HG03064 (cell line): ENCODE measurements around the gene TRIM26.

Experiments
- ATAC-seq: cut with Tn5 transposase; IDR thresholded peaks from one replicate; pipeline ENCODE4 v1.9.1; 2021; ENCODE audit warnings: low read depth; ENCODE audit not compliant: unreplicated experiment

TRIM26 gene

DNA sequence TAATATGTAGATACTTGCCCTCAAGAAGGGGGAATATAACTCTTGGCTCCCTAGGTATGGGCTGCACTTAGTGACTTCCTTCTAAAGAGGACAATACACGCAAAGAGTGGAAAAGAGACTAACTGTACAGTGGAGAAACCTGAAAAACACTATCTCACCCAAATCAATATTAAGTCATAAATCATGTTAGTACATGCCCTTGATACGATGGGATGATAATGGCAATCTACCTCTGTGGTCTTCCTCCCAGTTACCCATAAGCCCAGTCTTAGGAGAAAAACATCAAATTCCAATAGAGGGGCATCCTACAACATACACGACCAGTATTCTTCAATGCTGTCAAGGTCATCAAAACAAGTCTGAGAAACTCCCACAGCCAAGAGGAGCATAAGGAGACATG, 1.3 kb downstream of the TRIM26 start:
- ATAC-seq: no peak

DNA sequence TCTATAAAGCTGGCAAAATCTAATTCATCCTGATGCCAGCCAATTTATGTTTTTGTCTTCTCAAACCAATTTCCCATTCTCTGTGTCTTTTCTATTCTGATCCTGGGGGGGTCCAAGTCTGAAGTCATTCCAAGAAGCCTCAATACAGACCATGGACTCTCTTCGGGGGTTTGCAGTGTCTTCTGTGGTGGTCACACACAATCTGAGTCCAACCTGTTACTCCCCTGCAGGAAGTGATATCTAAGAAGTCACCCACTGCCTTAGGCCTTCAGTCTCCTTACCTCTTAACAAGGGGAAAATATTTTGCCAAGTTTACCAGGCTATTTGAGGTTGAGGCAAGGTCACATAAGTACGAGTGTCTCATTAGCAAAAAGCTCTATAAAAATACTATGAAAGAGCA, 1.9 kb downstream of the TRIM26 start:
- no peak for ATAC-seq

DNA sequence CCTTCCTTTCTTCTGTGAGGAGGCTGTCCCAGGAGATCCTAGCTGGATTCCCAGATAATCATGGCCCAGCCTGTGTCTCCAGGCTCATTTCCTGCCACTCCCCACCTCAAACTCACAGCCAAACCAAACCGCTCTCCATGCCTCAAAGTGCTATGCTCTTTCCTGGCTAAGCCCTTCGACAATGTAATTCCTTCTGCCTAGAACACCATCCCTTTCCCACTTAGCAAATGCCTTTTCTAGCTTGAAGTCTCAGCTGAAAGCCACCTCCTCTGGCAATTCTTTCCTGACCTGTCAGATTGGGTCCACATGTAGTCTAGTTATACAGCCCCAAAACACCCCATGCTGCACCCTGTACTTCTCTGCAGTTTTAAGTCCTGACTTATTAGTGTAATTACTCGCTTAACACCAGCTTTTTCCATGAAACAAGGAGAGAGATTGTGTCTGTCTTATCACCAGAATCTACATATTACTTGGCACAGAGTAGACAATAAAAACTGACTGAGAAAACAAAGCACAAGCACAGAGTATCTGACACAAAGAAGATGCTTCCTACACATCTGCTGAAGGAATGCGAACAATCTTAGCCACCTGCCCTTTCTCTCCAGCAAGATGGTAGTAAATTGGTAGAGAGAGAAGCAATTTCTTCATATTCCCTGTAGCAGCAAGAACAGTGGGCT, 5.4 kb downstream of the TRIM26 start:
- ATAC-seq: no peak

DNA sequence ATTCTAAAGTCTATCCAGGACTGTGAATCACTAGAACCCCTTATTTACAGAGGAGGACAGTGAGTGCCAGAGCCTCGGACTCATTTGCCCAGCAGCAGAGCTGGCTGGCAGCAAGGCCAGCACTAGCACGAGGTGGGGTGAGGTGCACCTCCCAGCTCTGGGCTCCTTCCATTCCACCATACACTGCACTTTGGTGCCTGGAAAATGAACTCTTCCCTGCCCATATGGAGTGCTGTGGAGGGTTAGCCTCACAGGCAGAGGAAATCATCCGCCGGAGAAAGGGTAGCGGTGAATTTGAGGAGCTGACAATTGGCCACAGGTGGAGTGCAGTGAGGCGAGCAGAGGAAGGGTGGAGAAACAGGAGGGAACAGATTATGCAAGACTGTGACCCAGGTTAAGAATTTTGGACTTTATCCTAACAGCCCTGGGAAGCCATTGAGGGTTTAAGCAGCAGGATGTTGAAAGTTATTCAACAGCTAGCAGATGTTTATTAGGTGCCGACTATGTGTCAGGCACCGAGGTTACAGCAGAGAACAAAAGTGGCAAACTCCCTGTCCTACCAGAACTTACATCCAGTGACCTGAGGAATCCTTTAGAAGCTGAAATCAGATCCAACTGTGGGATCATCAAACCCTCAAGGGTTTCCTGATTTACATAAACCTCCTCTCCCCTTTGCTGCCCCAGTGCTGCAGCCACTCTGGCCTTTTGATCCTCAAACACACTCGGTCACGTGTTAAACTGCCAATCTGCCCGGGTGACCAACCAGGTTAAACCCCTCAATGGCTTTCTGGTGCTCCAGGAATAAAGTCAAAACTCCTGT, 6.2 kb downstream of the TRIM26 start:
- ATAC-seq: no peak

DNA sequence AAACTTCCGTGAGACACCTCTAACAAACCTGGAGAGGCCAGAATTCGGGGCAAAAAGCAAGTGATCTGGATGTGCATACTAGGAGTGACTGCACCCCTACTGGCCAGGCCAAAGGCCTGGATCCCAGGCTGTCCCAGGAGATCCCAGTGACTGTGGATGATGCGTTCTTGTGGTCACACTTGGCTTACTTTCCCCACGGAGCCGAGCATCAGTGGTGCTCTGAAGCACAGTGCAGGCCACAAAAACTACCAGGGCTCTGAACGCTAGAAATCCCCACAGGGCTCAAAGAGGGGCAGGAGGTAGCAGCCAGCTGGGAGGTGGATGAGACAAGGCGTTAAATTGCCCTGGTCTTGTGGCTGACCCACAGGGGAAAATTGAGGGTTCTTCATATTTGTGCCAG, 7.1 kb downstream of the TRIM26 start:
- no peak for ATAC-seq

DNA sequence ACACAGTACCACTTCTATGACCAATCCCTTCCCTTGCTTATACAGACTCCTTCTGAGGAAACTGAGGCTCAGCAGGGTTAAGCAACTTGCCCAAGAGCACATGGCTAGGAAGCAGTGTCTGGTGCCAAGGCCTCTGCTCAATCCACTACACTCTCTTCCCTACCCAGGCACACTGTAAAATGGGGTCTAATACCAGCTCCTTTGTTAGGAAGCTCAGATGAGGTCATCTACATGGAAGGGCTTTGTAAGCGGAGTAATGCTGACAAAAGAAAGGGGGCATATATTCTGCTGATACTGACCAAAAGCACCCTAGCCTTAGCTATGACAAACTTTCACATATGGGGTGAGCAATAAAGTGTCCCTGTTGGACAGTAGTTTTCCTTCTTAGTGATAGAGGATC, 9.1 kb downstream of the TRIM26 start:
- no peak for ATAC-seq

DNA sequence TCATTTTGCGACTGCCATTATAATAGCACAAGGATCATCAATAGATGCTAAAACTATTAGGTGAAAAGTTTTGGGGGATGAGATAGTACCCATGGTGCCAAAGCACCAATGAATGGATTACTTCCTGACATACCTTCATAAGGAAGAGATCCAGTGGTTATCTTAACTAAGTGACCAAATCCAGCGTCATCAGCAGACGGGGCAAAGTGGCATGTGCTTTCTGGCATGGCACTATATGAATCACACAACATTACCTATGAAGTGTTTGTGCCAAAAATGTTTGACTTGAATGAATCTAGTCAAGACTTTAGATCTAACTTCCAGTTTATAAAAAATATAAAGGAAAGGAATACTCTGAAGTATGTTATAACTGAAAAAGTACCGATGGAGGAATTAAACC, 10.8 kb downstream of the TRIM26 start:
- ATAC-seq: no peak

DNA sequence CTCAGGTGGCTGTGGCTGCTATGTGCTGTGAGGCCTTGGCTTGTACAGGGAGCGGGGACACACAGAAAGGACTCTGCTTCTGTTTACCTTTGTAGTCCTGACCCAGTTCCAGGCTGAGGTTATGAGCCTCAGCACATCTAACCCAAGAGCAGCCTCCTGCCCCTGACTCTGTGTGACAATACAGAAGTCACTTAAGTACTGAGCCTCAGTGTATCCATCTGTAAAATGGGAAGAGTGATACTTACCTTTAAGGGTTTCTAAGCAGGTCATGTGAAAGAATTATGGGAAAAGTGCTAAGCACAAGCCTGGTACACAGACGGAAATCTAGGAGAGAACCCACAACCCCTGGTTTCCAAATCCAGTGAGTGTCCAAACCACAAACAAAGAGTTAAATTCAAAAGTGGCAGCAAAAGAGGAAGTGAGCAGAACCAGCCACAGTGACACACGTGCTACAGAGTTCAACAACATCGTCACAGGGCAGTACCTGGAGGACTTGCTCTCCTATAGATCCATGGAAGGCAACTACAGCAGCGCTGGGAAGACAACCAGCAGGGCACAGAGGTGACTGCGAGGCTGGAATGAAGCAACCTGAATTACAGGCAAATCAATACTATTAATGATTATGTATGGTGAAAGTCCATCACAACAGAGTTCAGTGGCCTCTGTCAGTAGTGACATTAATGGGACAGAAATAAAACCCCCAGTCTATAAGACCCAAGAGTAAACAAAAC, 12.5 kb downstream of the TRIM26 start:
- ATAC-seq: no peak

DNA sequence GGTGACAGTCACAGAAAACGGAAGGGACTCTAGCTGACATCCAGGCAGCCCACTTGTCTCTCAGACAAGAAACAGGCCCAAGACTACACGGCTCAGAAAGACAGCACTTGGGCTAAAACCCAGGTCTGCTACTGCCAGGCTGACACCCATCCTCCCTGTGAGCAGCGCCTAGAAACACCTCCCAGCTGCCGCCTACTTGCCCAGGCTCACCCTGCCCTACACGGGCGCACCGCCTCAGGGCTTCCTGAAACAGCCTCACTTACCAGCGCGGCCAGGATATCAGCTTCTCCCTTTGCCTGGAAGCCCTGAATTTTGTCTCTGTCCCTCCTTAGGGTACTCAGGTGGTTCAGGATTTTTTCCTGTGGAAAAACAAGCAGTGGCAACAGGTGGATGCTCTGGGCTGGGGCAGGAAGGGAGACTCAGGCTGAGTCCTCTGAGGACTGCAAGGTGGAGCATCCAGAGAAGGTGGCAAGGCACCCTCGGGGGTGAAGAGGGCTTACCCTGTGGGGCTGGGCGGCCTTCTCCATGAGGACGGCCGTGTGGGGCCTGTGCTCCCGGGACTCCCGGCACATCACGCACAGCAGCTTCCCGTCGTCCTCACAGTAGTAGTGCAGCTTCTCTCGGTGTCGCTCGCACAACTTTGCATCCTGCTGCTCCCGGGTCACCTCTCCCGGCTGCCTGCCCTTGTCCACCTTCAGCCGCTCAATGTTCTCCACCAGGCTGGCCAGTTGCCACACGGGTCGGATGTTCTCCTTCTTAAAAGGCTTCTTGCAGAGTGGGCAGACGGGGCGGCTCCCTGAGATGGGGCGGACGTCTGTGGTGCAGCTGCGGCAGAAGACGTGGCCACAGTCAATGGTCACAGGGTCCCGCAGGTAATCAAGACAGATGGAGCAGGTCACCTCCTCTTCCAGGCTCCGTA, 14.8 kb downstream of the TRIM26 start:
- no peak for ATAC-seq

DNA sequence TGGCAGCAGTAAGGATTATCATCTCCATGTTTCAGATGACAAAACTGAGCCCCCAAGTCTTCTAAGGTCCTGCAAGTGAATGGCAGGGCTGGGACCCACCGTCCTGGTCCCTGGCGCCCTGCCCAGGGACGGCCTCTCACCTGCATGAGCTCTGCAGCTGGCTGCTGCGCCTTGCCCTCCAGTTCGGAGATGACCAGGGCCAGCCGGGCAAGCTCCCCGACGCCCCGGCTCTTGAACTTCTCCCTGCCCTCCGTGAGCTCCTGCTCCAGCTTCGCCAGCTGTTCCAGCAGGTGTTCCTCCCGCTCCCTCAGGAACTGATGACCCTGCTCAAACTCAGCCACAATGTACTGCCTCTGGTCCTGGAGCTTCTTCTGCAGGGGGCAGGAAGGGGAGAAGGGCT, 16.8 kb downstream of the TRIM26 start:
- no peak for ATAC-seq

DNA sequence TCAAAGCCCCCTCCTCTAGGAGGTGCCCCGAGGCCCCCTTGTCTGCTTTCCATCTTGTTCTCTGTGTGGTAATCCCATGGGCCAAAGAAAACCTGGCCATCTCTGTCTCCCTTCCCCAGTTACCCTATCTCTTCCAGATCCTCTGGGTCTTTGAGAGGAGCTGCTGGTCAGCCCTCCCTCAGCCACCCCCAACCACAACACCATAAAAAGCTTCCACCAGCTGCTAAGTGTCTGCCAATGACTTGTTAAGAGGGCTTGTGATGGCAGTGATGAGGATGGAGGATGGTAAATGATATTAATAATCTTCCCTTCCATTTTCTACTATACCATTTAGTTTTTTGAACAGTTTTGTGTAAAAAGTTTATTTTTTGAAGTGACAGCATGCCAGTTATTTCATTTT, 17.3 kb downstream of the TRIM26 start:
- ATAC-seq: no peak

DNA sequence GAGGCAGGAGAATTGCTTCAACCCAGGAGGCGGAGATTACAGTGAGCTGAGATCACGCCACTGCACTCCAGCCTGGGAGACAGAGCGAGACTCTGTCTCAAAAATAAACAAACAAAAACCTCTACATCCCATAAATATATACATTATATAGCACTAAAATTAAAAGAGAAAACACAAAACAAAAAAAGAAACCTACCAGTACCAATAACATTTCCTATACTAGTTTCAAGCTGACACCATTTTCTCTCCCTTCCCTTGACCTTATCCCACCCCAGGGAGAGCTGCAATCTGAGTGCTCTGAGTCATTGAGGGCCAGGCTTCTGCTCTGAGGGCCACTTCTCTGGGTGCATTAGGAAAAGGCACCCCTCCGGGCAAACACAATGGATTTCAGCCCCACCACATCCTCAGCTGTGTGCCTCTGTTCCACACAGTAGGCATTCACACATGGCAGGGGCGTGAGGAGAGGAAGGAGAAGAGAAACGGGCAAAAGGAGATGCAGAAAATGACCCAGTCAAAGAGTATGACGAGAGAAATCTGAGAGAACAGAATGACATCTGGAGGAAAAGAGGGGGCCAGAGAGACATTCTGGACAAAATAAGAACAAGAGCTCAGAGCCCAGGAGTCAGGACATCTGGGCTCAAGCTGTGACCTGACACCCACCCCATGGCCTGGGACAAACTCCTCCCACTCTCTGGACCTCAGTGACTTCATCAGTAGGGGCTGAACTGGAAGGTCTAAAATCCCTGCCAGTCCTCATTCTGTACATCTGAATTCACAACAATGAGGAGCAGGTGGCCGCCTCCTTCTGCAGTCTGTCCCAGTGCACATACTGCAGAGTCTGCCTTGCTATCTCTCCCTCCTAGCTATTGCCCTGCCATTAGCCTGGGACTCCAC, 18.2 kb downstream of the TRIM26 start:
- ATAC-seq: no peak

DNA sequence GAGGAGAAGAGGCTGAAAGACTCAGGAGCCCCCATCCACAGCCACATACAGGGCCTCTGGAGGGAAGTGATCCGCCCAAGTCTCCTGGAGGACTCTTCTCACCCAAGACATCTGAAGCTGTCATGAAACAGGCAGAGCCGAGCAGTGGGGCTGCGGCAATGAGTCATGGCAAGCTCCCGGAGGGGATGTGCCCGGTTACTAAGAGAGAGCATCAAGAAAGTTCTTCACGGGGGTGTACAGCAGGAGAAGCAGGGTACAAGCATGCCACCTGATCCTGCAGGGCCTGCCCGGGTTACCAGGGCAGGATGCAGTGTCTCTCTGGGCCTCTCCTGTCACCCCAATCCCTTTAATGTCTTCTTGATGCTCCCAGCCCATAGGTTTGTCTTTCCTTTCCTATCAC, 21.1 kb downstream of the TRIM26 start:
- ATAC-seq: no peak

DNA sequence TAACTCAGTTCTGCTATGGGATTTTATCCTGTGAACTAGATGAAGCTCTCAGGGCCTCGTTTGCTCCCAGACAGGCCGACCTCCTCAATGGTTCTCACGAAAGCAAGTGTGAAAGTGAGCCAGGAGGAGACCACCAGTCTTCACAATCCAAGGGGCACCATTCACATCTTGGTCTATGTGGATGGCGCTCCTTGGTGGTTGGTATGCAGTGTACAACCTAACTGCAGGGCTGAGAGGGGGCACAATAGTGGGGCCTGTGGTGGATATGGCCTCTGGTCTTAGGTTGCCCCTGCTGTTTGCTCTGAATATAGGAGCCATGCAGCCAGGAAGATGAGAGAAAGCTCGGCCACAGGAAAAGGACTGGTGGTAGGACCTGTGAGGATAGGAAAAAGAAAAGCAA, 24.7 kb downstream of the TRIM26 start:
- ATAC-seq: no peak

DNA sequence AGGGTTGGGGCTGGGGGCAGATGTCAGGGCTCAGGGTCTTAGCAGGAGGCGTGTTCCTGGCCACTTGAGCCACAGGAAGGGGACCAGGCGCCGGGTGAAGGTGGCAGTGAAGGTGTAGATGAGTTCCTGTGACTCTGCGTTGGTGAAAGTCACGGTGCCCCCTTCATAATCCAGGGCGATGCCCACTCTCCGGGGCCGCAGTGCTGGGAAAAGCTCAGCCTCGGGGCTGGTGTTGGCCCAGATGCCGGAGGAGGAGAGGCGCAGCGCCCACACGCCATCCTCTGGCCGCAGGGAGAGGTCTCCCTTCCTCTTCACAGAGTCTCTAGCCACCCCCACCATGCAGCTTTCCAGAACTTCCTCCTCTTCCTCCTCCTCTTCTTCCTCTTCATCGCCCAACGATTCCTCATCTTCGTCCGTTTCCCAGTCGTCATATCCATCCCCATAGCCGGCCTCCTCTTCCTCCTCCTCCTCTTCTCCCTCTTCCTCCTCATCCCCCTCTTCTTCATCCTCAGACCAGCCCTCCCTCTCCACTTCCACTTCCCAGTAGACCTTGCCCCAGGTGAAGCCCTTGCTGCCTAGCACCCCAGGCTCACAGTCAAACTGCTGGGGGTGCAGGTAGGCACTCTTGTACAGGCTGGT, 27.2 kb downstream of the TRIM26 start:
- no peak for ATAC-seq

DNA sequence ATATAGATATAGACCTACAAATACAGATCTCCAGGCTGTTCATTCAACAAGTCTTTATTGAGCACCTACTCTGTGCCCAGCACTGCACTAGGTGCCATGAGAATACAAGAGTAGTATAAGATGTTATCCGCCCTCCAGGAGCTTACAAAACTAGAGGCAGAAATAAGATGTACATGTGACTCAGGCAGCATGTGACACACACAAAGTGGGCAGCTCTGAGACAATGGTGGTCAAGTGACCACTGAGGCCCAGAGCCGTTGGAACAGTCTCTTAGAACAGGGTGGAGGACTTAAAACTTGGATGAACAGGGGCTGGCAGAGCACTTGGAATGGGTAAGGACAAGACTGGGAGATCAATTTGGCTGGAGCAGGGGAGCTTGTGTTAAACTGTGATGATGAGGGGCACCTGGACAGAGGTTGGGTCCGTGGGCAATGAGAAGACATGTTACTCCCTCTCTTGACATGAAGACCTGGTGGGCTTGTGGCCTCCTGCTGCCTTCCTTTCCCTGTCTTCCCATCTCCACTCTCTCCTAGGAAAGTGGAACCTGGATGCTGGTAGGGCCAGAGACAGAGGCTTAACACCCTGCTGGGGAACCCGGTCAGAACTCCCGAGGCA, 28.7 kb downstream of the TRIM26 start:
- no peak for ATAC-seq

DNA sequence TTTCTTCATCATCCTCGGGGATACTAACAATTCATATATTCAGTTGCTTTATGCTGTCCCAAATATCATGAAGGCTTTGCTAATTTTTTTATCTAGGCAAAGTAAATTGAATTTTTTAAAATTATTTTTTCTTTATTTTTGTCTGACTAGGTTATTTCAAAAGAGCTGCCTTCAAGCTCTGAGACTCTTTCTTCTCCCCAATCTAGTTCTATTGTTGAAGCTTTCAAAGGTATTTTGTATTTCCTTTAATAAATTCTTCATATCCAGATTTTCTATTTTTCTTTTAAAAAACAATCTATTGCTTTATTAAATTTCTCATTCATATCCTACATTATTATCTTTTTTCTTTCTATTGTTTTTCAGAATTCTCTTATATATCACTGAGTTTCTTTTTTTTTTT, 33.1 kb downstream of the TRIM26 start:
- no peak for ATAC-seq

DNA sequence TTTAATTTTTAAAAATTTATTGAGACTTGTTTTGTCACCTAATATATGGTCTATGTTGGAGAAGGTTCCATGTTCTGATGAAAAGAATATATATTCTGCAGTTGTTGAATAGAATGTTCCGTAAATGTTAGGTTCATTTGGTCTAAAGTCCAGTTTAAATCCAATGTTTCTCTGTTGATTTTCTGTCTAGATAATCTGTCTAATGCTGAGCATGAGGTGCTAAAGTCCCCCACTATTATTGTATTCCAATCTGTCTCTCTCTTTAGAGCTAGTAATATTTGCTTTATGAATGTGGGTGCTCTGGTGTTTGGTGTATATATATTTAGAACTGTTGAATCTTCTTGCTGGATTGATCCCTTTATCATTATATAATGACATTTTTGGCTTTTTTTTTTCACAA, 34.4 kb downstream of the TRIM26 start:
- ATAC-seq: no peak

DNA sequence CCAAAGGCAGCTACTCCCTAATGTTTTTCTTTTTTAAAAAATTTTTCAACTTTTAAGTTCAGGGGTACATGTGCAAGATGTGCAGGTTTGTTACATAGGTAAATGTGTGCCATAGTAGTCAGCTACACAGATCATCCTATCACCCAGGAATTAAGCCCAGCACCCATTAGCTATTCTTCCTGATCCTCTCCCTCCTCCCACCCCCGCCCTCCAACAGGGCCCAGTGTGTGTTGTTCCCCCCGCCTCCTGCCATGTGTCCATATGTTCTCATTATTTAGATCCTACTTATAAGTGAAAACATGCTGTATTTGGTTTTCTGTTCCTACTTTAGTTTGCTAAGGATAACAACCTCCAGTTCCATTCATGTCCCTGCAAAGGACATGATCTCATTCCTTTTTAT, 37.4 kb downstream of the TRIM26 start:
- no peak for ATAC-seq
